Left forelimb (tissue), 1 donor: ENCODE results near the gene SAYSD1.

Source experiments
- DNase-seq: peaks from one replicate; pipeline ENCODE4 v3.0.0-alpha.2; 2018; ENCODE audit warnings: low spot score

Gene SAYSD1

DNA sequence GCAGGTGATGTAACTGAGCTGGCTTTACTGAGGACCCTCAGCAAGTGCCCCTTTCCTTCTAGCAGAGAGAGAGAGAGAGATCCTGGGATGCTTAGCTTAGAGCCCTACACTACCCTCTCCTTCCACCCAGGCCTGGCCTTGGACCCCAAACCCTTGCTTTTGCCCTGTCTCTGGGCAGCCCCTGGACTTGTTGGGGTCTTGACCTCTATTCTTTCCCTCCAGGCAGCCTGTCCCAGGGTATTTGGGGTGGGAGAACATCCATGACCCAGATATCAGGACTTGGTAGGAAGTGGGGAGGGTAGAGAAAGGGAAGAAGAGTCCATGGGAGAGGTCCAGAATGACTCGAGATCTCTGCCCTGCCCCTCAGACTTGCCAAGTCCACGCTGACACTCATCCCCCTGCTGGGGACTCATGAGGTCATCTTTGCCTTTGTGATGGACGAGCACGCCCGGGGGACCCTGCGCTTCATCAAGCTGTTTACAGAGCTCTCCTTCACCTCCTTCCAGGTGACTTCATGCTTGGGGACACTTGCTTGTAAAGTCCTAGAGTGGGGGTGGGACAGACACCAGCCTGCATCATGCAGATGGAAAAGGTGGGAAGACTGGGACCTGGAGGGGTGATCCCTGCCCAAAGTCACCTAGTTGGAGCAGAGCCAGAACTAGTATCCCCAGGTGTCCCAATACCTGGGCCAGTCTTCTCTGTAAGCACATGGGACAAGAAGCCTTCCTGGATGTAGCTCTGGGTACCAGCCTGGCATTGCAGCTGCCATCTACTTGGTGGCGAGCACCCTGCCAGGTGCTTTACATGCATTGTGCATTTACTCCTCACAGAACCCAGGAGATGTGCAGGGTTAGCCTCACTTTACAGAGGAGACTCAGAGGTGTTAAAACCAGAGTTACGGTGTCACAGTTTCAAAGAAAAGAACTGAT, 35.5 kb downstream of the SAYSD1 start:
- no peak for DNase-seq

DNA sequence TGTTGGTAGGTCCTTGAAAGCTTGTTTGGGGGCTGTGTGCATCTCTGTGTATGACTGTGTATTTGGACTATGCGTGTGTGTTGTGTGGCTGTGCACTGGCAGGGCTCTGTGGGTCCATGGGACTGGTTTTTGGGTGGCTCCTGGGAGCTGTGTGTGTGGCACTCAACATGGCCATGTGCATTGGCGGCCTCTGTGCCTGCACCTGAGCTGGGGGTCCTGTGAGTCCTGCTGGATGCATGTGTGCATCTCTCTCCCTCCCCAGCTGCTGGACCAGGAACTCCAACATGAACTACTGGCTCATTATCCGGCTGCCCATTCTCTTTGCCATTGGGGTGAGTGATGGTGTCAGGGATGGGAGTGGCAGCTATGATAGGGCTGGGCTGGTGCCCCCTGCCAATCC, 36.3 kb downstream of the SAYSD1 start:
- no peak for DNase-seq

DNA sequence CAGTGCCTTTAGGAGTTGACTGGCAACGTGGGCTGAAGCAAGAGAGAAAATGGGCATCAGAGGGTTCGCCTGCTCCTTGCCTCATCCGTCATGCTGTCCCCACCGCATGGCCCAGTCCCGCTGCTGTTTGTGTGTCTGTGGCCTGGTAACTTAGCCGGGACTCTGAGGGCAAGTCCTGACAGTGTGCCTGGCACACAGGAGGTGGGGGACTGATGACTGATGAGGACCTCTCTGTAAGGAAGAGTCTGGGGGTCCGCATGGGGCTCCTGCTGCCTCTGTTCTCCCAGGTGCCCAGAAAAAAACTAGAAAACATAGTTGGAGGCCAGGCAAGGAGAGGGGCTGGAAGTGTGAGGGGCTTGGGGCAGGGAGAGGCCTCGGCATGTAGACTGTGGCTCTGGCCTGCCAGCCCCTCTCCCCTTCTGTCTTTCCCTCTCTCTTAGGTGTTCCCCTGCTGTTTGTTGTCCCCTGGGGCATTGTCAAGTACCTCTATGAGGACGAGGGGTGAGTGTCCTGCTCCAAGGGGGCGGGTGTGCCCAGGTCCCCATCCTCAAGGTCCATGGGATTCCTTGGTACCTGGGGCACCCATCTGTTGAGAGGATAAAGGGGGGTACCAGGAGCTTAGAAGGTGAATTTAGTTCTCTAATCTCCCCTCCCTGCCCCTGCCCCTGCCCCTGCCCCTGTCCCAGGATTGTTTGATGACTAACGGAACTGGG, 36.9 kb downstream of the SAYSD1 start:
- no peak for DNase-seq

DNA sequence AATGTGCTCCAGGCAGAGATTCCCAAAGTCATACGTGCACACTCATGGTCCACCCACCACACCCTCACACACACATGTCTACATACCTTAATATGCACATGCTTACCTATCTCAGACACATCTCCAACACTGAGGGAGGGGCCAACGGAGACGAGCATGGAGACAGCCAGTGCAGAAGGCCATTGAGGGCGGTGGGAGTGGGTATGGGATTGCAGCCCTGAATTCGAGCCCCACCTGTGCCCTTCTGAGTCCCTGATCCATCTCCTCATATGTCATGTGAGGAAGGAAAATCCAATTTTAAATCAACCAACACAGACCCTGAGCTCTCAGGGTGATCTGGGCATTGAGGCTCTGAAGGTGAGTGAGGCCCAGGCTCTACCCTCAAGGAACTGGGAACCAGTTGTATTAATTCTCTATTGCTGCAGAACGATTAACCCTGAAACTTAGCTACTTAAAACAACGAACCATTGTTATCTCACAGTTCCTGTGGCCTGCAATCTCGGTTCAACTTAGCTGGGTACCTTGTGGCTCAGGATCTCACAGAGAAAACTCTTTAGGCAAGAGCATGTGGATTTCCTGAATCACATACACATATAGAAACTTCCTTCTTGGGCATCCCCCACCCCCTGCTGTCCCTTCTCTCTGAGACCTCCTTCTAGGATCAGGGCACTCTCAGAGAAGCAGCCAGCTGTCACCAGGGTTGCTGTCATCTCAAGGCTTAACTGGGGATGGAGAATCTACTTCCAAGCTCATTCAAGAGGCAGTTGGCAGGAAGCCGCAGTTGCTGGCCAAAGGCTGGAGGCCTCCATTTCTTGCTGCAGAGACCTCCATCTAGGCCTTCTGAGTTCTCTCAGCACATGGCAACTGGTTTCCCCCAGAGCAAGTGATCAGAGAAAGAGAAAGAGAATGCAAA, 38.1 kb downstream of the SAYSD1 start:
- no peak for DNase-seq

DNA sequence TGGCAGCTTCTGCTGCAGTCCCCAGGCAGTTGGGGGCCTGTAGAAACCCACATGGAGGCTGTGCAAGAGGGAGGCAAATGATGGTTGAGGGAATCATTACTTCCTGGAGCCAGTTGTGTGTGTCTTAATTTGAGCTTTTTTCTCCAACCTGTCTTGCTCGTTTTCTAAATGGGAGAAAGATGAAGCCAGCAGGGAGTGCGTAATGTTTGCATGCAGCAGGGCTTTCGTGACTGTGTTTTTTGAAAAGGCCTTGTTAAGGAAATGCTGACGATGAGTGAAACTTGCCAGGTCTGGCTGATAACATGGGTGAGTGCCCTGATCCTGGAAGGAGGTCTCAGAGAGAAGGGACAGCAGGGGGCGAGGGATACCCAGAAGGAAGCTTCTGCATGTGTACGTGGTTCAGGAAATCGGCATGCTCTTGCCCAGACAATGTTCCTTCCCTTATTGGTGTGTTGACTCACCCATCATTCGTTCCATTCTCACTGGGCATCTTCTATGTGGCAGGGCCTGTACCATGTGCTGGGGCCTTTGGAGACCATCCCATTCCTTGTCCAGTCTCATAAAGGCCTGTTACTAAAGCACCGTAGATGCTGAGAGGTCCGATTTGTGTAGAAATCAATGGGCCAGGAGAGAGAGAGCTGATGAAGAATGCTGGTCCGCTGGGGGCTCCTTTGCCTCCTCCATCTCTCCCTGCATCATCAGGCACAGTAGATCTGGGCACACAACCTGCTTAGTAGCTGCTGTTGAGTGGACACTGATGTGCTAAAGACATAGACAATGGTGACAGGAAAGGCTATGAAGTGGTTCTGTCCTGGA, 39.0 kb downstream of the SAYSD1 start:
- DNase-seq = no peak

DNA sequence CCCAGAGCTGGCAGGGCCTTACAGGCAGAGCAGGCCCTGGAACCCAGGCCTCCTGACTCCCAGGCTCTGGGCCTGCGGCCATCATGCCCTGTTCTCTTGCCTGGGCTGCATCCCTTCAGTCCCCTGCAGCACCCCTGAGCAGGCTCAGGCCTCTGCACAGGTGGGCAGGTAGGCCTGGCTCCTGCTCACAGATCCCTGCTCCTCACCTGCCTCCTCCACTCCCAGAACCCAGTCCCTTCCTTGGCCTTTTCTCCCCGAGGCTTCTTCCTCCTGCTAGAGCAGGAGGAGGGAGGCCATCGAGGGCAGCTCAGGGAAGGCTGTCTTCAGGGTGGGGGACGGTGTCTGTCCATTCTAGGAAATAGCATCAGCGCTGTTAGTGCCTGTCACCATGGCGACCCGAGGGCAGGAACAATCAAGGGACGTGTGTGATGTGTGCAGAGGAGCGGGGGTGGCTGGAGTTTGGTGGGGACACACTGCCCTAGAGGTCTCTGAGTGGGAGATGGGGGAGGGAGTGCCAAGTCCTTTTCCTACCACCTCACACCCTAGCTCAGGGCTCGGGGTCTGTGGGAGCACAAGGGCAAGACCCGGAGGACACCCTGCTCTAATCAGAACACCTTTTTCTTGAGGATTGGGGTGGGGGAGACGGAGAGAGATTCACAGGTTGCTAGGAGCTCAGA, 39.8 kb downstream of the SAYSD1 start:
- DNase-seq = peak; percentile 49

DNA sequence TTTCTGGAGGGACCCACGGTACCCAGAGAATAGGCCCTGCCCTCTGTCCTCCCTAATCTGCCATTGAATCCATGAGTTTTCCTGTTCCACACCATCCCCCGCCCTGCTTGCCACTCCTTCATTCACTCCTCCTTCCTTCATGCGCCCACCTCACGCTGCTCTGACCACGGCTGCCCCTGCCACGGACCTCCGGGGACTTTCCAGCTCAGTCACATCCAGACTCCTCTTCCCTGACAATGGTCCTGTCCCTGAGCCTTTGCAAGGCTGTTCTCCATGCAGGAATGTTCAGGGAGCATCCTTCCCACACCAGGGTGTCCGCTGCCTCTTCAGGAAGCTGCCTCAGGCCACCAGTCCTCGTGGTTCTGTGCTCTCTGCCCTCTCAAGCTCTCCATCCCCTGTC, 40.5 kb downstream of the SAYSD1 start:
- DNase-seq = peak; percentile 41

DNA sequence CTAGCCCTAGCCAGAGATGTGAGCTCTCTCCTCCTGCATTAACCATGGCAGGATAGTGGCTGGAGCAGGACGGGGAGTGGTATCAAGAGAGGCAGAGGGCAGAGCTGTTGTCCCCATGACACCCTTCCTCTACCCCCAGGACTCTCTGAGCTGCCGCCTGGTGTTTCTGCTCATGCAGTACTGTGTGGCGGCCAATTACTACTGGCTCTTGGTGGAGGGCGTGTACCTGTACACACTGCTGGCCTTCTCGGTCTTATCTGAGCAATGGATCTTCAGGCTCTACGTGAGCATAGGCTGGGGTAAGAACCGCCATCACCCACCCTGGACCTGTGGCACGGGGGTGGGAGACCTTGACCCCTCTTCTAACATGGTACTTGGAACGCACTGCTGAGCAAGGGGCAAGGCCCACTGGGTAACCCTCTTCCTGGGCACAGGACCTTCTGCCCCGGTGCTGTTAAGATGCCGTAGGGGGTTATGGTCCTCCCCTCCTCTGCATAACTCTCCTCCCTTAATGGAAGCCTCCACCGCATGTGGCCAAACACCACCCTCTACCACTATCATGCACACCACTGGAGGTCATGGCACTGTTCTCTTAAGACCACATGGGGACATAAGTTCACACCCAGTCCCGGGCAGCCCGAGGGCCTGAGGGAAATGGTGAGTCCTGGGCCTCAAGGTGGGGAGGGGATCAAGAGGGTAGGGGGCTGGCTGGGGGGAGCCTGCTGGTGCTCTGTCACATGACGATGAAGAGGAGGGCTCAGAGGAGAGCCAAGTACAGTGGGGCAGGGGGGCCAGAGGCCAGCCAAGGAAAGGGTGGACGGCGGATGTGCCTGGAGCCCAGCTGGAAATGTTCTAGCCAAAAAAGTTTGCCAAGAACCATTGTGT, 41.3 kb downstream of the SAYSD1 start:
- DNase-seq = peak; percentile 42

DNA sequence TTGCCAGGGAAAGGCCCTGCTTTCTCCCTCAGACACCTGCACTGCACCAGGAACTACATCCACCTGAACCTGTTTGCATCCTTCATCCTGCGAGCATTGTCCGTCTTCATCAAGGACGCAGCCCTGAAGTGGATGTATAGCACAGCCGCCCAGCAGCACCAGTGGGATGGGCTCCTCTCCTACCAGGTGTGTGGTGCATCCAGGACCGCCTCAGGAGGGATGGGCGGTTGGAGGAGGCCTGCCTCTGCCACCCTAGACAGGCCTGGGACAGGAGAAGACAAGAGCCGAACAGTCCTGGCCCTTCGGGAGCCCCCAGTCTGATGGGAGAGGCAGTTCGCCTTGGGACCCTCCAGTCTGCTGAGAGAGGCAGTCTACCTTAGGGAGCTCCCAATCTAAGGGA, 42.2 kb downstream of the SAYSD1 start:
- peak; percentile 46 for DNase-seq

DNA sequence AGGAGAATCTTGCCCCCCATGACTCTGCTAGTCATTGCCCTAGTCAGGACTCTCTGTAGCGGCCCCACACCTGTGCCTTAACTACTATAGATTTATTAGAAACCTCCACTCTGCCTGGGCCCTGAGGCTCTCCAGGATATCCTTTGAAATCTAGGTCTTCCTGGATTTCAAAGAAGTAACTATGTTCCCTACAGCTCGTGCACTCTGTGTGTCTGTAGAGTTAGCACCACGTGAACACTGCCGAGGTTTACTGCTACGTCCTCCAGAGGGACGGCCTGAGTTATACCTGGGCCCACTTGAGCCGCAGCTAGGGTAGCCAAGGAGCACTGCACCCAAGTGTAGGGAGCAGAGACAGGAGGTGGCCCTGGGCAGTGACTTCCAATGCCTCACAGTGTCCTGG, 46.6 kb downstream of the SAYSD1 start:
- no peak for DNase-seq

DNA sequence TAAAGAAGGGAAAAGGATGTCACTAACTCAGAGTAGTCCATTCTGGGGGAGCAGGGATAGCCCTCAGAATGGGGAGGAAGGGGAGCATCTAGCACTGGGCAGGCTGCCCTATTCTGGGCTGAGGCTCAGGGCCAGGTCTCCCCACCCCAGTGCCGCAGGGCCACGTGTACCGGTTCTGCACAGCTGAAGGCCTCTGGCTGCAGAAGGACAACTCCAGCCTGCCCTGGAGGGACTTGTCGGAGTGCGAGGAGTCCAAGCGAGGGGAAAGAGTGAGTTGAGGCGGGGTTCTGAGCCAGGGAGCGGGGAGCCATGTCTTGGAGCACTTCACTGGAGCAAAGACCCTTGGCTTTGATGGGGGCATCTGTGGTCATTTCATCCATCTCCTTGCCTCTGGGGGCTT, 49.4 kb downstream of the SAYSD1 start:
- no peak for DNase-seq

DNA sequence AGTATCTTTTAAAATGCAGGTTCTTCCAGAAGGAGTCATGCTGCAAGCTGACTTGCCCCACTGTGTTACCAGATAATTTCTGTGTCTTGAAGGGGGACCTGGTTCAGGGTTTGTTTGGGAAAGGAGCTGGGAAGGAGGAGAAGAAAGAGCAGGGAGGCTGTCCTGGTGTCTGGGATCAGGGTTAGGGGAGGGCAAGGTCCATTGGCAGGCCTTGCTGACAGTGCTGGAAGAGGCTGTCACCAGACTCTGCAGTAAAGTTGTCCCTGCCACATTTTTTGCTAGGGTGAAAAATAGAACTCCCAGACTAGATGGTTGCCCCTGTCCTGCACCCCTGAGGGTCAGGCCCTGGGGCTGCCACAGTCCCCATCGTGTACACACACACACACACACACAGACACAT, 51.5 kb downstream of the SAYSD1 start:
- DNase-seq = no peak

DNA sequence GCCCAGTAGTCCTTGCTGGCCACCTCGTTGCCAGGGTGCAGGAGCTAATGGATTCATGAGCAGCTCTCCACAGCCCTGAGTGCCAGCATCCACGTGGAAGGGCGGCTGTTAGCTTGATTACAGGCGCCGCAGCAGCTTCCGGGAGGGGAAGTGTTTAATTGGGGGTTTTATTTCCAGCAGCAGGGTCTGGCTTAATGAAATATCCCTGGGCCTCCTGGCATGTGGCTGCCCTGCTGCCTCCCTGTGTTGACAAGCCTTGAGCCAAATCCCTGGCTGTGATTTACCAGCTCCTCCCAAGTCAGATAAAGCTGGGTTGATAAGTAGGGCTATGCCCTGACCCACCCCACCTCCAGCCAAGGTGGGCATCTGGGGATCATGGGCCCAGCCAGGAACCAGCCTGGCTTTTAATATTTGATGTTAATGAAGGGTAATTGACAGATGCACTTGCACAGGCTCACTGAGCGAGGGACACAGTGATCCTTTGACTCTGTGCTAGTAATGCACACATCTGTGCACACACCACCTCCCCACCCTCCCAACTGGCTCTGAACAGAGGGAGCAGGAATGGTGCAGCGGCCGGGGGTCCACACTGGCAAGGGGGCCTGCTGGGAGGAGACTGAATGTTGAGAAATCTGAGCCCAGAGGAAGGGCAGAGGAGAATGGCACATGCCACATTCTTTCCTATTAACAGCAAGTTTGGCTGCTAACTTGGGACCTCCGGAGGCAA, 52.8 kb downstream of the SAYSD1 start:
- DNase-seq = no peak

DNA sequence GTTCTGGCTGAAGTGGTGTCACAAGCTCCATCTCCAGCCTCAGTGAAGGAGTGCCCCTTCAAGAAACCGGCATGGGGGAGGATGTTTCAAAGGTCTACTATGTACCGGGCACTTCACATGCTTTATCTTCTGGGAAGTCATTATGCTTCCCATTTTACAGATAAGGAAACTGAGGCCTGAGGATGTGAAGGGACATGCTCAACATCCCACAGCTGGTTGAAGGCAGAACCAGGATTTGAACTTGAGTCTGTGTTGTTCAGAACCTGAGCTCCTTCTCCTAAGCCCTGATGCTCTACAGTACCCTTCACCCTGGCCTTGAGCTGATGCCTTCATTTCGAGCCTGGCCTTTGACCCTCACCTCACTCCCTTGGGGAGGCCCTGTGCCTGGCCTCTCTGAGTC, 53.4 kb downstream of the SAYSD1 start:
- no peak for DNase-seq

DNA sequence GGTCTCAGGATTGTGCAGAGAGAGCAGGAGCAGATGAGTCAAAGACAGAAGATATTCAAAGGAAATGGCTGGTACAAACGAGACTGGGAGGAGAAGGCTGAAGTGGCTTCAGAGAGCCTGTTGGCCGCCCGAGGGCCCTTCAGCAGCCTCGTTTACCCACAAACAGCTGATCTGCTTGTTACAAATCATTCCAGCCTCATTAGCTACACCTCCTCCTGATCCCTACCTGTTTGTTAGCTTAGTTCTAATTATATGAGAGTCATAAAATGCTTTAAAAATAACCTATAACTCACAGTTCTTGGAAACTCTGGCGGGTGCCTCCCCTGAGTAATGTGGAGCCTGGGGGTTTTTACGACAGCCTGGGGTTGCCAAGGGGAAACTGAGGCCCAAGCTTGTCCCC, 53.8 kb downstream of the SAYSD1 start:
- no peak for DNase-seq

DNA sequence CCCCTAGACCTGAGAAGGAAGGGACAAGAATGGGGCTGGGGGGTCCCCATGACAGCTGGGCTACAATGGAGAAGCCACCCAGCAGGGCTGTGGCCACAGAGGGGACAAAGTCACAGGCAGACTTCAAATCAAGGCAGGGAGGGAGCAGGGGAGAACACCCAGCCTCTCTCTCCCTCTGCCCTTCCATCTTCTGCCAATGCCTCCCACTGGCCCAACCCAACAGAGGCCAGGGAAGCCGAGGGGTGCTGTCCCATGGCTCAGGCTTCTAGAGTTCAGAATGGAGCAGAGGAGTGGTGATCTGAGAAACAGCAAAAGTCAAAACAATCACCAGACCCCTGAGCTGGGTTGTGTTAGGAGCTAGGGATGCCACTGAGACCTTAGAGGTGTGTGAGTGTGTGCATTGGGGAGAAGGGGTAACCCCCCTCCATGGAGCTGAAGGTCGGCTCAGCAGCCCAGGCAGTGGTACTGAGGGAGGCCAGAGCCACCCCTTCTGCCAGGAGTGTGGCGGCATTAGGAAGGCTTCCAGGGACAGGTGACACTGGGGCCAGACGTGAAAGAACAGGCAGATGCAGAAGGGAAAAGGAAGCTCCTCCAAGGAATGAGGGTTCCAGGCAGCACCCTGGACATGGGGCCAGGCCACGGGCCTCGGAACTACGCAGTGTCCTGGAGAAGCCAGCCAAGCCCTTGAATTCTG, 54.4 kb downstream of the SAYSD1 start:
- no peak for DNase-seq

DNA sequence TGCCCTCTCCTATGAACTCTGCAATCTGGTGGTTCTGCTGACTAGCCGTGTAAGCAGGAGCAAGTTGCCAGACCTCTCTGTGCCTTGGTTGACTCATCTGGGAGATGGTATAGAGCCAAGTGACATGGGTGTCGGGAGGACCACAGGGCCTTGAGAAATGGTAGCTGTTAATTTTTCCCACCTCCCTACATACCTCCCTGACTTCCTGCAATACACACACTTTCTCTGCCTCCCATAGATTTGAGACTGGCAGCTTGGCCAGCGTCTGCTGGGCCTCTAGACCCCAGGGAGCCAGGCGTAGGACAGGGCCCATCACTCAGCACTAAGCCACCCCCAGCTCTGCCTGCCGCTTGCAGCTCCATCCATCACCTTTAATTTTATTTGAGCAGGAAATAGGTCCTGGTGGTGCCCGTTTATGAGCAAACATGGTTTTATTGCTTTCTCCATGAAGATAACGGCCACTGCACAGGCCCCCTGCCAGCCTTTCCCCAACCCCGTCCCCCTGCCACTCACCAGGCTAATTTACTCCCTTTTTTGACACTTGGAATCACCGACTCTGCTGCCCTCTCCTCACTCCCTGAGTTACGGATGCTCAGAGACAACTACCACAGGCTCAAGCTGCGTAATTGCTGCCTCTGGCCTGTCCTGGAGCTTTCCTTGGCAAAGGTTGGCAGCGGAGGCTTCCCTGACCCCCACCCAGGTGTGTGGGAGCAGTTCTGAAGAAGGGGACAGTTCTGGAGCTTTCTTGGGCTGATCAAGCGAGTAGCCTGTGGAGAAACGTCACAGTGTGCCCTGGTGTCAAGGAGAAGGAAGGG, 55.3 kb downstream of the SAYSD1 start:
- no peak for DNase-seq
